Measurements from ENCODE around the gene SSTR5.
"Not testable (repeated sequence)": the region's sequence is repeated elsewhere in the genome, so short reads cannot be mapped to it uniquely, and the experiment has no call there.

SSTR5 gene

DNA sequence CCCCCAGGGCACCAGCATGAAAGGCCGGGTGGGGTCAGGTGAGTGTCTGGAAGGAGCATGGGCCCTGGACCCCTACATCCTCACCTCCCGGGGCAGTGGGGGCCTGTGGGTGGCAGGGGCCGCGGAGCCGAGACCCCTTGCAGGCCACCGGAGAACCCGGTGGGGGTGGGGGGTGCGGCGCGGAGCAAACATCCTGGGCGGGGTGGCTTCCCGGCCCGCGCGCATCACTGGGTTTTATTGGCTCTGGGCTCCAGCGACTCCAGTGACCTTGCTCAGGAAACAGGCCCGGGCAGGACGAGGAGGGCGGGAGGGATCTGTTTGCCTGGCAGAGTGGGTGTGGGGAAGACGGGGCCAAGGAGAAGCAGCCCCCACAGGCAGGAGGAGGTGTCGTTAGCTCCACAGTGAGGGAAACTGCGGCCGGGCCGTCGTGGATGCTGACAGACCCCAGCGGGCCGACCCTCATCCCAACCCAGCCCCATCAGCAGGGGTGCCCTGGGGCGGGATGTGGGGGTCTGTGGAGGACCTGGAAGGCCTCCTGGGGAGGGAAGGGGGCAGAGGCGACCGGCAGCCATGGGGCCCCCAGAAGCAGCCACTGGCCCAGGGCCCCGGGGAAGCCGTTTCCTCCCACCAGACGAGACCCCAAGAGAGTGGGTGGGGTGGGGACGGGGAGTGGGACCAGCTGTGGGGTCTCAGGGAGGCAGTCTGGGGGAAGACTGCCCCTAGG lies 10.6 kb downstream of the SSTR5 start:
- no peak overlapping the region for H3K4me3 ChIP-seq (ENCODE audit: low read depth, low read length)
- no peak for DNase-seq (ENCODE audit: low read depth)
- TF ChIP-seq, protein P1, sequence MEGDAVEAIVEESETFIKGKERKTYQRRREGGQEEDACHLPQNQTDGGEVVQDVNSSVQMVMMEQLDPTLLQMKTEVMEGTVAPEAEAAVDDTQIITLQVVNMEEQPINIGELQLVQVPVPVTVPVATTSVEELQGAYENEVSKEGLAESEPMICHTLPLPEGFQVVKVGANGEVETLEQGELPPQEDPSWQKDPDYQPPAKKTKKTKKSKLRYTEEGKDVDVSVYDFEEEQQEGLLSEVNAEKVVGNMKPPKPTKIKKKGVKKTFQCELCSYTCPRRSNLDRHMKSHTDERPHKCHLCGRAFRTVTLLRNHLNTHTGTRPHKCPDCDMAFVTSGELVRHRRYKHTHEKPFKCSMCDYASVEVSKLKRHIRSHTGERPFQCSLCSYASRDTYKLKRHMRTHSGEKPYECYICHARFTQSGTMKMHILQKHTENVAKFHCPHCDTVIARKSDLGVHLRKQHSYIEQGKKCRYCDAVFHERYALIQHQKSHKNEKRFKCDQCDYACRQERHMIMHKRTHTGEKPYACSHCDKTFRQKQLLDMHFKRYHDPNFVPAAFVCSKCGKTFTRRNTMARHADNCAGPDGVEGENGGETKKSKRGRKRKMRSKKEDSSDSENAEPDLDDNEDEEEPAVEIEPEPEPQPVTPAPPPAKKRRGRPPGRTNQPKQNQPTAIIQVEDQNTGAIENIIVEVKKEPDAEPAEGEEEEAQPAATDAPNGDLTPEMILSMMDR (IDR thresholded peaks at IDR 0.05; ENCODE audit: insufficient read depth, low read depth, low read length, missing control alignments), result no peak

DNA sequence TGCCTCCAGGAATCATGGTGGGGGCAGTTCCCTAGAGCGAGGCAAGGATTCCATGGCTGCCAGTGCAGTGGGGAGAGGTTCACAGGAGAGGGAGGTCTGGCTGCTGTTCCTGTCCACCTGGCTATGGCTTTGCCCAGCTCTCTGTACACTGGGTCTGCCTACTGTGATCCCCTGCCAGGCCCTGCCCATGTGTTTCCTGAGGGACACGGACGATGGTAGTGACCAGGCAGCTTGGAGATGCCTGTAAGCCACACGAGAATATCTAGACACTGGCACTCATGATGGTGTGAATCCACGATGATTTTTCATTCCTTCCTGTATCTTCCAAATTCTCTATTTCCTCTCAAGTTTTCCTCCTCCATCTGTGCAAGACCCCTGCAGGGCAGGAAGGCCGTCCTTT lies 12.4 kb downstream of the SSTR5 start:
- TF ChIP-seq, protein P1 (IDR thresholded peaks at IDR 0.05; ENCODE audit: insufficient read depth, low read depth, low read length, missing control alignments), result no peak
- no peak overlapping the region for H3K4me3 ChIP-seq (ENCODE audit: low read depth, low read length)
- no peak for DNase-seq (ENCODE audit: low read depth)

DNA sequence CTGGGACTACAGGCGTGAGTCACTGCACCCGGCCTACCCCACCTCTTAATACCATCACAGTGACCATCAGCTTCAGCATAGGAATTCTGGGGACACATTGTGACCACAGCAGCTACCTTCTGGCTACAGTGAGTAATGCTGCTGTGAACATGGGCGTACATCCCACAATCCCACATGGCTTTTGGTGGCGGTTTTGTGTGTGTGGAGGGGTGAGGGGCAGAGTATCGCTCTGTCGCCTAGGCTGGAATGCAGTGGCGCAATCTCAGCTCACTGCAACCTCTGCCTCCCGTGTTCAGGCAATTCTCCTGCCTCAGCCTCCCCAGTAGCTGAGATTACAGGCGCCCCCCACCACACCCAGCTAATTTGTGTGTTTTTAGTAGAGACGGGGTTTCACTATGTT lies 13.9 kb downstream of the SSTR5 start:
- not testable (repeated sequence) for DNase-seq (ENCODE audit: low read depth); H3K4me3 ChIP-seq (ENCODE audit: low read depth, low read length)

DNA sequence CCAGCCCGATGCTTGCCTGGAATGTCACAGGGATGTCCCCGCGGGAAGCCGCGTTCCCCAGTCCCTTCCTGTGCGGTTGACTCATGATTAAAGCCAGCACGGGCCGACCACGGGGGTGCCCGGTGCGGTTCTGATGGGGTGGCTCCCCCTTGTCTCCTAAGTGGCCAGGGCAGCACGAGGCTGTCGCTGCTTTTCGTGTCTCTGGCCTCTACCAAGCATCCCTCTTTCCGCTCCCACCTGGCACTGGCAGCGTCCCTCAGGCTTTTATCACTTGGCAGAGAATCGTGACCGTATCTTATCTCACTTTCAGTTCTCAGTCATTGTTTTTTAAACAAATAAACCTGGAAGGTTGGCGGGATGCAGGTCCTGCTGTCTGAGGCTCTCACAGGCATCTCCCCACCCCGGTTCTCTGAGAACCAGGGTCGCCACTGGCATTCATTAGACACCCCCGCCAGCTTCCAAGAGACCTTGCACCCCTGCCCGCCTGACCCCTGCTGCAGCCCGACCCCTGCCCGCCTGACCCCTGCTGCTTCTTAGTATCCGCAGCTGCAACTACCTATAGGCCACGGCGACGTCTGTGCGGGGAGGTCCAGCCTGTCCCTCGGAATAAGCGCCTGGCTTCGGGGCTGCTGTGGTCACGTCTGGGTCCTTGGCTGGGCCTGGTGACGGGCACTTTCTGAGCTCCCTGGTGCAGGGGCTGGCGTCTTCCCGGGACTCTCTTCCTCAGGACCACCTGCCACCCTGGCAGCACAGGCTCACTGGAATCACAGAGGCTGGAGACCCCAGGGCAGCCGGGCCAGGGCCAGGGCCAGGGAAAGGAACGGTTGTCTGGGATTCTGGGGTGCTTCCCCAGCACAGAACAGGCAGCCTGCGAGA lies 16.0 kb downstream of the SSTR5 start:
- no peak for DNase-seq (ENCODE audit: low read depth)

DNA sequence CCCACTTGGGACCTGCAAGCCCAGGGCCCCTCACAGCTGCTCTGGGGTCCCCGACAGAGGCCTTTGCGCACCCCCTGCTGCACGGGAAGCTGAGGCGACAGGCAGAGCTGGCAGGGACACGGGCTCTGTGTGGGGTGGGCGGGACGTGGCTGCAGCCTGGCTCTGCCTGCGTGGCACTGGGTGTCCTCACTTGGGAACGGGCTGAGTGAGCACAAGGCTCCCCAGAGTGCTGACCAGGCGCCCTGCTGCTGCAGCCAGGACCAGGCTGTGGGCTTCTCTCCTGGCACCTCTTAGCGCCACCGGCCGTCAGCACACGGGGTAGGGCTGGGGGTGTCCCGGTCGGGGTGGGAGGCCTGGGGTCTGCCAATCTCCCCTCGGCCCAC lies 16.9 kb downstream of the SSTR5 start:
- no peak overlapping the region for H3K4me3 ChIP-seq (ENCODE audit: low read depth, low read length)
- TF ChIP-seq, protein P1 (IDR thresholded peaks at IDR 0.05; ENCODE audit: insufficient read depth, low read depth, low read length, missing control alignments), result no peak
- DNase-seq (ENCODE audit: low read depth), result no peak

More for the DNA sequence above, 16.0 kb downstream of the SSTR5 start:
- TF ChIP-seq, protein P1 (IDR thresholded peaks at IDR 0.05; ENCODE audit: insufficient read depth, low read depth, low read length, missing control alignments), result no peak
- no peak overlapping the region for H3K4me3 ChIP-seq (ENCODE audit: low read depth, low read length)

DNA sequence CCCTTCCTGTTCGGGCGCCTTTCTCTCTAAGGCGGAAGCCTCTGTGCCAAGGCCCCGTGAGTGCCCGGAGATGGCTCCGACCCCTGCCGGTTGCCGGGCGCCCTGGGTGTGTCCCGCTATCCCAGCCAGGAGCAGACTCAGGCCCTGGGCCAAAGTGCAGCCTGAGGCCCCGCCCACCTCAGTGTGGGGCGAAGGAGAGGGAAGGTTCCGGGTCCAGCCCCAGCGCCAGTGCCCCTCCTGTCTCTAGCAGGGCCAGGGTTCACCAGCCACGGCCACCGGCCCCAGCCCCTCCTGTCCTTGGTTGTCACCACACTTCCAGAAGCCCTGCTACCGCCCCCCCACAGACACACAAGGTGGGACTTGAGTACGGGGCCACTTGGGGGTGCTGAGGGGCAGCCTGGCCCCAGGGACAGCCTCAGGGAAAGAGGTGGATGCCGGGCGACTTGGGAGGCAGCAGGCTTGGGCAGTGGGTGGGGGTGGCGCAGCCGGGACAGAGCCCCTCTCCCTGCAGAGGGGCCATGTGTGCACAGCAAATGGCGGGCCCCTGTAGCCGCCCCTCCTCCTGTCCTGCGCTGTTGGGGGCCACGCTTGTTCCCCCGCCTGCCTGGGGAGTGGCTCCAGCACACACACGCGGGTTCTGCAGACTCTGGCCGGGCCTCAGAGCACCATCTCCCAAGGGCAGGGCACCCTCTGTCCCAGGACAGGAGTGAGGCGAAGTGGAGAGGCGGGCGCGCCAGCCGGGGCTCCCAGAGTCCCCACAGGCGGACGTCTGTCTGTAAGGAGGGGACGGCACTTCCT lies 17.5 kb downstream of the SSTR5 start:
- TF ChIP-seq, protein P1 (IDR thresholded peaks at IDR 0.05; ENCODE audit: insufficient read depth, low read depth, low read length, missing control alignments), result no peak
- DNase-seq (ENCODE audit: low read depth), result no peak
- H3K4me3 ChIP-seq (ENCODE audit: low read depth, low read length), result no peak overlapping the region

All from GM12865 (cell line).